HCT116 (cell line): ENCODE measurements around the gene CTBP2. TPM values are rescaled to one million over a fixed set of nuclear protein-coding genes. Genes with fewer than 3 reads are reported as not detected.

Experiments
- ATAC-seq: fragments of 200-7000 bp; cut with Tn5 transposase; 2 replicates; pipeline ENCODE4 v1.9.1; 2020; ENCODE audit warnings: mild to moderate bottlenecking, moderate library complexity
- BruUV-seq: library from RNA; stranded (reverse); fragments of 400-500 nt; replicated peaks from 2 replicates; lab custom pipeline; 2021; lab: Mats Ljungman, UMichigan
- CTCF ChIA-PET: fragments of 300-600 bp; sonication (Branson Sonifier 250); formaldehyde crosslinking; loops from one replicate; lab custom pipeline; 2021; ENCODE audit warnings: antibody characterized with exemption; lab: Charles Lee
- POLR2A ChIA-PET: fragments of 300-600, 350-600 bp; sonication (Branson Sonifier 250); formaldehyde crosslinking; loops from one replicate; lab custom pipeline; 2021; ENCODE audit warnings: antibody characterized with exemption; lab: Charles Lee
- RAD21 ChIA-PET, 2 experiments: fragments of 300-600 bp; sonication (Branson Sonifier 250); formaldehyde crosslinking; loops; one replicate each; lab custom pipeline; 2023; ENCODE audit warnings: low total read pairs in 2 of 2; ENCODE audit not compliant: uncharacterized antibody in 2 of 2, unreplicated experiment in 2 of 2, low non-redundant PET in 1 of 2; lab: Charles Lee
- DNase-seq: peaks from one replicate; pipeline ENCODE4 v3.0.0-alpha.2; 2010; ENCODE audit warnings: low read depth, low spot score
- H2AFZ ChIP-seq: fragments of 200-600 bp; shearing (Covaris generic), sonication (generic); 2 replicates; pipeline ENCODE4 v1.6.1; 2017; ENCODE audit warnings: low read depth, mixed run types, mixed read lengths, antibody characterized with exemption, low read length; ENCODE audit not compliant: poor library complexity, severe bottlenecking
- H3K27ac ChIP-seq: 2 replicates; pipeline ENCODE4 v1.5.1; 2012; ENCODE audit warnings: low read depth, low read length
- H3K27me3 ChIP-seq: fragments of 200-600 bp; sonication (generic); 2 replicates; pipeline ENCODE4 v1.6.1; 2016; ENCODE audit warnings: mixed run types, low read length, mixed read lengths; ENCODE audit not compliant: insufficient read depth
- H3K36me3 ChIP-seq, 2 experiments: fragments of 200-500 bp in 1 of 2; fragments of 200-600 bp in 1 of 2; sonication (Bioruptor generic) in 1 of 2; sonication (generic) in 1 of 2; 2 replicates each; pipeline versions ENCODE4 v1.5.1 to v1.6.1; 2014 to 2016; ENCODE audit warnings: low read length in 2 of 2, inconsistent platforms in 1 of 2, mixed read lengths in 1 of 2, mixed run types in 1 of 2; ENCODE audit not compliant: insufficient read depth in 2 of 2, control insufficient read depth in 1 of 2
- H3K4me1 ChIP-seq, 2 experiments: fragments of 200-600 bp in 1 of 2; sonication (generic) in 1 of 2; 2 replicates each; pipeline versions ENCODE4 v1.5.1 to v1.6.1; 2012 to 2017; ENCODE audit warnings: low read length in 2 of 2, inconsistent platforms in 1 of 2, mild to moderate bottlenecking in 1 of 2, mixed read lengths in 1 of 2, mixed run types in 1 of 2, moderate library complexity in 1 of 2; ENCODE audit not compliant: insufficient read depth in 2 of 2, control insufficient read depth in 1 of 2
- H3K4me2 ChIP-seq: fragments of 200-600 bp; sonication (generic); 2 replicates; pipeline ENCODE4 v1.6.1; 2017; ENCODE audit warnings: mixed run types, low read length, mixed read lengths
- H3K4me3 ChIP-seq, 2 experiments: fragments of 200-600 bp in 1 of 2; sonication (generic) in 1 of 2; replicated peaks in 1 of 2; 2 replicates each; pipeline ENCODE4 v1.5.1; 2011 to 2016; ENCODE audit warnings: low read length in 2 of 2, control low read depth in 1 of 2, low read depth in 1 of 2, mild to moderate bottlenecking in 1 of 2, mixed read lengths in 1 of 2, mixed run types in 1 of 2
- H3K79me2 ChIP-seq: fragments of 200-600 bp; sonication (generic); 2 replicates; pipeline ENCODE4 v1.6.1; 2017; ENCODE audit warnings: mild to moderate bottlenecking, mixed run types, low read length, moderate library complexity, mixed read lengths; ENCODE audit not compliant: insufficient read depth
- H3K9ac ChIP-seq: fragments of 200-600 bp; sonication (generic); 2 replicates; pipeline ENCODE4 v1.6.1; 2016; ENCODE audit warnings: low read length, mixed read lengths
- H3K9me2 ChIP-seq: fragments of 200-600 bp; sonication (generic), shearing (Covaris generic); 2 replicates; pipeline ENCODE4 v1.6.1; 2017; ENCODE audit warnings: mixed run types, mild to moderate bottlenecking, moderate library complexity; ENCODE audit not compliant: insufficient read depth
- H3K9me3 ChIP-seq, 2 experiments: fragments of 200-500 bp in 1 of 2; fragments of 200-600 bp in 1 of 2; sonication (Bioruptor generic) in 1 of 2; sonication (generic) in 1 of 2; 2 replicates each; pipeline ENCODE4 v1.6.1; 2014 to 2017; ENCODE audit warnings: low read length in 2 of 2, mixed read lengths in 2 of 2, inconsistent platforms in 1 of 2, low read depth in 1 of 2, mild to moderate bottlenecking in 1 of 2, mixed run types in 1 of 2, moderate library complexity in 1 of 2; ENCODE audit not compliant: control insufficient read depth in 1 of 2, insufficient read depth in 1 of 2
- H4K20me1 ChIP-seq: fragments of 200-600 bp; sonication (generic), shearing (Covaris generic); 2 replicates; pipeline ENCODE4 v1.6.1; 2017; ENCODE audit warnings: mixed run types, mild to moderate bottlenecking, moderate library complexity; ENCODE audit not compliant: insufficient read depth
- ATF3 ChIP-seq: IDR thresholded peaks from 2 replicates; pipeline ENCODE4 v1.6.1; 2012
- CEBPB ChIP-seq: IDR thresholded peaks from 2 replicates; pipeline ENCODE4 v1.6.1; 2012; ENCODE audit warnings: low read depth
- EGR1 ChIP-seq: IDR thresholded peaks from 2 replicates; pipeline ENCODE4 v1.6.1; 2012; ENCODE audit warnings: low read depth
- ELF1 ChIP-seq: IDR thresholded peaks from 2 replicates; pipeline ENCODE4 v1.6.1; 2012; ENCODE audit warnings: low read depth, borderline replicate concordance
- FOSL1 ChIP-seq: IDR thresholded peaks from 2 replicates; pipeline ENCODE4 v1.6.1; 2012; ENCODE audit warnings: low read depth
- RAD21 ChIP-seq: IDR thresholded peaks from 2 replicates; pipeline ENCODE4 v1.6.1; 2012; ENCODE audit warnings: low read depth, mild to moderate bottlenecking
- SIN3A ChIP-seq: IDR thresholded peaks from 2 replicates; pipeline ENCODE4 v1.6.1; 2012; ENCODE audit warnings: low read depth
- SRF ChIP-seq: IDR thresholded peaks from 2 replicates; pipeline ENCODE4 v1.6.1; 2012; ENCODE audit warnings: low read depth
- YY1 ChIP-seq: IDR thresholded peaks from 2 replicates; pipeline ENCODE4 v1.6.1; 2011; ENCODE audit warnings: low read length, low read depth, moderate library complexity, mild to moderate bottlenecking; ENCODE audit not compliant: insufficient replicate concordance; ENCODE audit errors: extremely low read depth
- ZBTB33 ChIP-seq: IDR thresholded peaks from 2 replicates; pipeline ENCODE4 v1.6.1; 2011; ENCODE audit warnings: mild to moderate bottlenecking, low read length, moderate library complexity; ENCODE audit not compliant: insufficient replicate concordance; ENCODE audit errors: extremely low read depth
- ZFX ChIP-seq: fragments of 450-650 bp; IDR thresholded peaks from 2 replicates; pipeline ENCODE4 v1.6.1; 2017
- ZNF274 ChIP-seq: fragments of 200-500 bp; sonication (Bioruptor generic); IDR thresholded peaks from 2 replicates; pipeline ENCODE4 v1.6.1; 2014; ENCODE audit warnings: mild to moderate bottlenecking, low read depth, low read length, inconsistent platforms
- intact Hi-C: fragments of 100-400 bp; cut with micrococcal nuclease; formaldehyde crosslinking; loops from 2 replicates; pipeline ENCODE4 v1.10.0; 2022
- total RNA-seq: library from RNA; stranded (reverse); gene quantifications from one replicate; pipeline ENCODE4 v1.2.1, GENCODE V29; 2021; ENCODE audit not compliant: unreplicated experiment

Gene CTBP2
- total RNA-seq, 1 experiment from 2014 or later, result 144 TPM

- ATAC-seq, result no peak
- BruUV-seq, result no TSS peak
- peaks cover 17 to 36% of the 10 kb centered on the region in 2 experiments for H3K4me1 ChIP-seq
- TF ChIP-seq ZFX (no peak), ELF1 (no peak), YY1 (no peak), SIN3A (no peak), SRF (no peak), EGR1 (no peak), RAD21 (no peak), ZNF274 (no peak), ATF3 (no peak), CEBPB (no peak)
- TF ChIP-seq, all 23 proteins: peak for 0
- Histone ChIP-seq H3K9me2 (no peaks in the 10 kb centered on the region), H3K9ac (no peak overlapping the region), H3K4me2 (no peak overlapping the region), H3K79me2 (peaks cover 93% of the 10 kb centered on the region), H3K36me3 (no peaks in the 10 kb centered on the region), H3K27me3 (no peaks in the 10 kb centered on the region), H3K4me3 (no peak overlapping the region), H3K27ac (no peak overlapping the region), H4K20me1 (peaks cover 7% of the 10 kb centered on the region; the same call in 1 of the 2 replicates), H2AFZ (no peak overlapping the region), H3K9me3 (no peaks in the 10 kb centered on the region)
- CTCF ChIA-PET, result no interaction called here
- POLR2A ChIA-PET, result no interaction called here
- RAD21 ChIA-PET, result no interaction called here
- intact Hi-C loops, result loop anchor here (1.0 kb wide), 1 partner anchor 78 kb away; no protein-coding TSS in a partner anchor
- DNase-seq, result no peak
These were observed 44.2 kb downstream of the CTBP2 start for GRCh38 chr10:125116041-125116649.

- no peak overlapping the region for H2AFZ ChIP-seq
- no TSS peak for BruUV-seq
- TF ChIP-seq CEBPB, result no peak
- no peak for TF ChIP-seq ZBTB33
- TF ChIP-seq FOSL1, result no peak
- ATAC-seq, result no peak
- no peaks in the 10 kb centered on the region for H3K36me3 ChIP-seq
- ChIA-PET RAD21 (no interaction called here), CTCF (no interaction called here), POLR2A (no interaction called here)
- H3K27ac ChIP-seq, result no peak overlapping the region
- H3K4me1 ChIP-seq, result peaks cover 9 to 28% of the 10 kb centered on the region in 2 experiments
- H3K79me2 ChIP-seq, result peaks cover 93% of the 10 kb centered on the region
- no peaks in the 10 kb centered on the region for H3K9me2 ChIP-seq
- no peaks in the 10 kb centered on the region for H3K27me3 ChIP-seq
- peaks cover 11% of the 10 kb centered on the region; the same call in 1 of the 2 replicates for H4K20me1 ChIP-seq
- H3K9me3 ChIP-seq, result no peaks in the 10 kb centered on the region
- intact Hi-C loops, result no loop called here
- no peak overlapping the region for H3K9ac ChIP-seq
- H3K4me3 ChIP-seq, result no peak overlapping the region
- H3K4me2 ChIP-seq, result no peak overlapping the region
- no peak for DNase-seq
These were observed 45.0 kb downstream of the CTBP2 start for GRCh38 chr10:125115409-125115808.
